Small intestine (tissue), 7 donors: ENCODE measurements around the gene DCAF8. TPM values are rescaled to one million over a fixed set of nuclear protein-coding genes. Genes with fewer than 3 reads are reported as not detected.
A peak's percentile ranks its signal among the peaks of the same experiment; 100 is the strongest.

Experiments
- DNase-seq, 2 donors: peaks; one replicate each; pipeline versions ENCODE4 v3.0.0 to v3.0.0-alpha.2; 2013
- FAIRE-seq: peaks from 2 replicates; lab custom pipeline; 2012; peaks lifted over from hg19 to GRCh38; lab: Jason Lieb, UNC
- H3K27ac ChIP-seq, 3 donors: one replicate each; pipeline ENCODE4 v1.5.1; 2013; ENCODE audit warnings: low read length in 2 of 3, mild to moderate bottlenecking in 2 of 3, control low read depth in 1 of 3, inconsistent platforms in 1 of 3, low read depth in 1 of 3, moderate library complexity in 1 of 3
- H3K27me3 ChIP-seq, 3 donors: one replicate each; pipeline ENCODE4 v1.6.1; 2013; ENCODE audit warnings: low read length in 3 of 3, inconsistent platforms in 1 of 3; ENCODE audit not compliant: control insufficient read depth in 3 of 3, insufficient read depth in 3 of 3
- H3K36me3 ChIP-seq, 3 donors: one replicate each; pipeline ENCODE4 v1.6.1; 2013; ENCODE audit warnings: low read length in 3 of 3, inconsistent platforms in 1 of 3, low read depth in 1 of 3, mild to moderate bottlenecking in 1 of 3, moderate library complexity in 1 of 3; ENCODE audit not compliant: control insufficient read depth in 3 of 3, insufficient read depth in 2 of 3
- H3K4me1 ChIP-seq, 3 donors: one replicate each; pipeline ENCODE4 v1.6.1; 2013; ENCODE audit warnings: low read length in 2 of 3, inconsistent platforms in 1 of 3, low read depth in 1 of 3, mild to moderate bottlenecking in 1 of 3, moderate library complexity in 1 of 3; ENCODE audit not compliant: control insufficient read depth in 3 of 3, insufficient read depth in 2 of 3
- H3K4me3 ChIP-seq, 3 donors: one replicate each; pipeline ENCODE4 v1.5.1; 2013; ENCODE audit warnings: low read length in 3 of 3, control low read depth in 1 of 3, inconsistent platforms in 1 of 3, low read depth in 1 of 3, mild to moderate bottlenecking in 1 of 3, moderate library complexity in 1 of 3
- H3K9me3 ChIP-seq, 2 donors: one replicate each; pipeline ENCODE4 v1.6.1; 2013; ENCODE audit warnings: low read depth in 1 of 2, low read length in 1 of 2; ENCODE audit not compliant: control insufficient read depth in 2 of 2, insufficient read depth in 1 of 2
- WGBS, 3 donors: extraction: QIAGEN DNeasy Blood & Tissue Kit; methylation state at CpG; one replicate each; pipeline ENCODE4 v1.1.7; 2013; 5-methylcytosine and 5-hydroxymethylcytosine counted together
- polyA plus RNA-seq, 4 donors: library from polyadenylated mRNA; stranded (reverse) in 3 of 4; unstranded in 1 of 4; fragments of 200-250 nt in 3 of 4; fragments of 120-200 nt in 1 of 4; gene quantifications; one replicate each; pipeline versions ENCODE4 v1.2.1 to v1.2.3, GENCODE V29; 2013
- donor health status: healthy with polysubstance abuse.
- donor health status: control.
- donor health status: control.
- donor health status: Bipolar disorder and iron deficiency.
- donor health status: healthy.

The DCAF8 gene
- polyA plus RNA-seq, 4 donors, result 43.5 to 145 (median 59.1) TPM

- FAIRE-seq (no peak), DNase-seq (no peak)
- no peak overlapping the region for H3K27ac ChIP-seq
- H3K9me3 ChIP-seq, result no peaks in the 10 kb centered on the region
- no peaks in the 10 kb centered on the region for H3K27me3 ChIP-seq
- H3K4me3 ChIP-seq, result no peak overlapping the region
- peaks cover 0 to 16% (median 4%) of the 10 kb centered on the region in 3 donors for H3K4me1 ChIP-seq
- H3K36me3 ChIP-seq, result peaks cover 21 to 53% (median 27%) of the 10 kb centered on the region in 3 donors
Observed at GRCh38 chr1:160216301-160216700, 46.0 kb downstream of the DCAF8 start.

GRCh38 chr1:160214481-160215140, 47.7 kb downstream of the DCAF8 start:
- FAIRE-seq, result no peak
- WGBS, 3 donors, result 40 to 62% (median 53%) methylated on average over 3 of the region's 3 CpGs
- H3K27ac ChIP-seq, result no peak overlapping the region
- DNase-seq, result peak in 1 of 2 donors; percentile 6
- peaks cover 0 to 12% (median 4%) of the 10 kb centered on the region in 3 donors for H3K4me1 ChIP-seq
- no peaks in the 10 kb centered on the region for H3K9me3 ChIP-seq
- peaks cover 18 to 61% (median 23%) of the 10 kb centered on the region in 3 donors for H3K36me3 ChIP-seq
- no peaks in the 10 kb centered on the region for H3K27me3 ChIP-seq
- H3K4me3 ChIP-seq, result no peak overlapping the region

GRCh38 chr1:160211046-160211790, 51.1 kb downstream of the DCAF8 start:
- DNase-seq, result no peak
- Histone ChIP-seq H3K36me3 (peaks cover 9 to 65% (median 14%) of the 10 kb centered on the region in 3 donors), H3K4me1 (no peaks in the 10 kb centered on the region), H3K27me3 (no peaks in the 10 kb centered on the region), H3K27ac (no peak overlapping the region), H3K4me3 (no peak overlapping the region), H3K9me3 (no peaks in the 10 kb centered on the region)
- WGBS, 3 donors, result 81 to 89% (median 81%) methylated on average over 10 of the region's 10 CpGs
- no peak for FAIRE-seq

- DNase-seq (no peak), FAIRE-seq (no peak)
- 76 to 83% (median 82%) methylated on average over 5 of the region's 5 CpGs for WGBS, 3 donors
- H3K36me3 ChIP-seq, result peaks cover 6 to 65% (median 13%) of the 10 kb centered on the region in 3 donors
- H3K27ac ChIP-seq, result no peak overlapping the region
- no peaks in the 10 kb centered on the region for H3K9me3 ChIP-seq
- no peaks in the 10 kb centered on the region for H3K4me1 ChIP-seq
- H3K4me3 ChIP-seq, result no peak overlapping the region
- no peaks in the 10 kb centered on the region for H3K27me3 ChIP-seq
Observed at GRCh38 chr1:160210561-160210960, 51.8 kb downstream of the DCAF8 start.

GRCh38 chr1:160209321-160210046, 52.9 kb downstream of the DCAF8 start:
- H3K4me3 ChIP-seq, result no peak overlapping the region
- no peak for FAIRE-seq
- H3K4me1 ChIP-seq, result peaks cover 0 to 4% (median 0%) of the 10 kb centered on the region in 3 donors
- DNase-seq, result no peak
- WGBS, 3 donors, result 60 to 70% (median 67%) methylated on average over 7 of the region's 7 CpGs
- no peak overlapping the region for H3K27ac ChIP-seq
- H3K36me3 ChIP-seq, result peaks cover 5 to 61% (median 11%) of the 10 kb centered on the region in 3 donors
- no peaks in the 10 kb centered on the region for H3K9me3 ChIP-seq
- no peaks in the 10 kb centered on the region for H3K27me3 ChIP-seq

- Histone ChIP-seq H3K4me3 (no peak overlapping the region), H3K27me3 (no peaks in the 10 kb centered on the region), H3K27ac (peak overlapping the region in 1 of 3 donors; percentile 8), H3K9me3 (no peaks in the 10 kb centered on the region), H3K36me3 (peaks cover 3 to 55% (median 7%) of the 10 kb centered on the region in 3 donors), H3K4me1 (peaks cover 0 to 4% (median 0%) of the 10 kb centered on the region in 3 donors)
- FAIRE-seq (no peak), DNase-seq (no peak)
- 65 to 86% (median 78%) methylated on average over 6 of the region's 6 CpGs for WGBS, 3 donors
Observed at GRCh38 chr1:160208557-160209320, 53.6 kb downstream of the DCAF8 start.

- H3K27me3 ChIP-seq, result no peaks in the 10 kb centered on the region
- peaks cover 0 to 4% (median 0%) of the 10 kb centered on the region in 3 donors for H3K4me1 ChIP-seq
- DNase-seq, result no peak
- no peak overlapping the region for H3K4me3 ChIP-seq
- peaks cover 0 to 48% (median under 1%) of the 10 kb centered on the region in 3 donors for H3K36me3 ChIP-seq
- no peaks in the 10 kb centered on the region for H3K9me3 ChIP-seq
- WGBS, 3 donors, result 66 to 77% (median 76%) methylated on average over 9 of the region's 9 CpGs
- peak overlapping the region in 1 of 3 donors; percentile 29 for H3K27ac ChIP-seq
- FAIRE-seq, result no peak
Observed at GRCh38 chr1:160207771-160208556, 54.4 kb downstream of the DCAF8 start.
